Ovary (tissue), 9 donors: ENCODE measurements around the gene LAX1. TPM values are rescaled to one million over a fixed set of nuclear protein-coding genes. Genes with fewer than 3 reads are reported as not detected.

Experiments
- DNase-seq, 5 donors: peaks; one replicate each; pipeline ENCODE4 v3.0.0-alpha.2; 2019 to 2020
- H3K27ac ChIP-seq, 2 donors: fragments of 200-600 bp; one replicate each; pipeline versions ENCODE4 v1.5.1 to v1.8.0; 2019 to 2022
- H3K27me3 ChIP-seq: fragments of 200-600 bp; one replicate; pipeline ENCODE4 v1.8.0; 2022
- H3K36me3 ChIP-seq: fragments of 200-600 bp; sonication (generic); one replicate; pipeline ENCODE4 v1.5.1; 2019
- H3K4me1 ChIP-seq: one replicate; pipeline ENCODE4 v1.8.1; 2013; ENCODE audit warnings: mild to moderate bottlenecking, moderate library complexity; ENCODE audit not compliant: insufficient read depth
- H3K4me3 ChIP-seq: fragments of 200-600 bp; sonication (generic); one replicate; pipeline ENCODE4 v1.5.1; 2017
- H3K9me3 ChIP-seq, 2 donors: fragments of 200-600 bp in 1 of 2; sonication (generic) in 1 of 2; one replicate each; pipeline versions ENCODE4 v1.5.1 to v1.8.1; 2013 to 2019; ENCODE audit warnings: mild to moderate bottlenecking in 1 of 2, moderate library complexity in 1 of 2
- EP300 ChIP-seq: sonication (generic); formaldehyde crosslinking; IDR thresholded peaks from one replicate; pipeline ENCODE4 v1.6.1; 2017; ENCODE audit warnings: antibody characterized with exemption
- POLR2A ChIP-seq: fragments of 450-650 bp; IDR thresholded peaks from one replicate; pipeline ENCODE4 v1.6.1; 2017; ENCODE audit warnings: antibody characterized with exemption, mild to moderate bottlenecking, moderate library complexity
- WGBS, 3 donors: extraction: QIAGEN DNeasy Blood & Tissue Kit in 1 of 3; methylation state at CpG; one replicate each; pipeline versions ENCODE4 v1.1.5 to v1.1.7; 2013 to 2017; 5-methylcytosine and 5-hydroxymethylcytosine counted together
- intact Hi-C, 4 donors: fragments of 100-400 bp; cut with DNase I; formaldehyde crosslinking; loops; one replicate each; pipeline versions ENCODE4 v1.11.0 to v1.15.1; 2022 to 2023
- polyA plus RNA-seq, 2 donors: library from polyadenylated mRNA; stranded (reverse); fragments of 200-250 nt in 1 of 2; fragments of 350-450 nt in 1 of 2; fragmentation: Illumina TruSeq in 1 of 2; extraction: RNeasy Lipid Tissue Mini Kit (QIAGEN cat#74804) in 1 of 2; gene quantifications; one replicate each; pipeline ENCODE4 v1.2.3, GENCODE V29; 2013 to 2014
- total RNA-seq, 7 donors: library from RNA; depleted of rRNA in 2 of 7; stranded (reverse); fragments of >200 nt in 2 of 7; fragmentation: NEBNext Ultra II Directional in 3 of 7; extraction: Animal tissue kit (Norgen Biotek cat#: 25700) in 3 of 7; gene quantifications; one replicate each; pipeline versions ENCODE4 v1.1.0 to v1.2.4, GENCODE V29; 2016 to 2023
- TF ChIP-seq, protein P1 (sequence below), 3 donors: fragments of 450-650 bp in 2 of 3; fragments of 200-600 bp in 1 of 3; IDR thresholded peaks; one replicate each; pipeline versions ENCODE4 v1.5.1 to v1.8.0; 2016 to 2022; ENCODE audit warnings: antibody characterized with exemption in 3 of 3, mild to moderate bottlenecking in 1 of 3
- donor health status: DM: no; HTN: no; CAD: no; lungs with moderate emphysema.
- donor health status: DM: no; HTN: no; CAD: no.
- donor health status: Bipolar disorder and iron deficiency.
- donor health status: DM: yes; HTN: yes; CAD: no.
- donor health status: DM: no; HTN: no; CAD: no.
- donor health status: DM: yes; HTN: yes; CAD: no.

The LAX1 gene
- total and polyA plus RNA-seq, 9 donors = 0.11 to 1.2 (median 0.24) TPM; not detected in 1

DNA sequence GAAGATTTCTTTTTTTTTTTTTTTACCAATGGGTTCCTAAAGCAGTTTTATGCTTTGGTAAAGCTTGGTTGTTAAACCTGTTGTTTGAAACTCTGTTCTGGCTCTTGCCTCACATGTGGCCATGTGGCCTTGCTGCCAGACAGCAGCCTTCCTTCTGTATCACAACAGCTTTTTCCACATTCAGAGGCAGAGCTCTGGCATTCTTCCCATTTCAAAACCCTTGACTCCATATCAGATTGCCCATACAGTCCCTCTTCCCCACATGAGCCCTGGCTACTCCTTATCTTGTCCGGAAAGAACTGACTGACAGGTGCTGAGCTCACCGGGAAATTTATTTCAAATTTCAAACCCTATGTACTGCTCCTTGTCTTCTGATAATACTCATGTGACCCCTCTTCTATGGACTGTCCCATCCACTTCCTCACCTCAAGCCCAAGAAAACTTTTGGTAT lies 38.5 kb upstream of the LAX1 start:
- Histone ChIP-seq H3K4me3 (no peak overlapping the region), H3K27me3 (no peaks in the 10 kb centered on the region), H3K9me3 (no peaks in the 10 kb centered on the region), H3K27ac (no peak overlapping the region), H3K4me1 (no peaks in the 10 kb centered on the region), H3K36me3 (no peaks in the 10 kb centered on the region)
- no peak for TF ChIP-seq EP300
- TF ChIP-seq, protein P1, sequence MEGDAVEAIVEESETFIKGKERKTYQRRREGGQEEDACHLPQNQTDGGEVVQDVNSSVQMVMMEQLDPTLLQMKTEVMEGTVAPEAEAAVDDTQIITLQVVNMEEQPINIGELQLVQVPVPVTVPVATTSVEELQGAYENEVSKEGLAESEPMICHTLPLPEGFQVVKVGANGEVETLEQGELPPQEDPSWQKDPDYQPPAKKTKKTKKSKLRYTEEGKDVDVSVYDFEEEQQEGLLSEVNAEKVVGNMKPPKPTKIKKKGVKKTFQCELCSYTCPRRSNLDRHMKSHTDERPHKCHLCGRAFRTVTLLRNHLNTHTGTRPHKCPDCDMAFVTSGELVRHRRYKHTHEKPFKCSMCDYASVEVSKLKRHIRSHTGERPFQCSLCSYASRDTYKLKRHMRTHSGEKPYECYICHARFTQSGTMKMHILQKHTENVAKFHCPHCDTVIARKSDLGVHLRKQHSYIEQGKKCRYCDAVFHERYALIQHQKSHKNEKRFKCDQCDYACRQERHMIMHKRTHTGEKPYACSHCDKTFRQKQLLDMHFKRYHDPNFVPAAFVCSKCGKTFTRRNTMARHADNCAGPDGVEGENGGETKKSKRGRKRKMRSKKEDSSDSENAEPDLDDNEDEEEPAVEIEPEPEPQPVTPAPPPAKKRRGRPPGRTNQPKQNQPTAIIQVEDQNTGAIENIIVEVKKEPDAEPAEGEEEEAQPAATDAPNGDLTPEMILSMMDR (IDR thresholded peaks at IDR 0.05) = no peak
- no peak for TF ChIP-seq POLR2A
- no peak for DNase-seq
- intact Hi-C loops = no loop called here
- whole genome bisulfite sequencing, 3 donors = 45 to 90% (median 87%) methylated on average over 2 of the region's 2 CpGs

DNA sequence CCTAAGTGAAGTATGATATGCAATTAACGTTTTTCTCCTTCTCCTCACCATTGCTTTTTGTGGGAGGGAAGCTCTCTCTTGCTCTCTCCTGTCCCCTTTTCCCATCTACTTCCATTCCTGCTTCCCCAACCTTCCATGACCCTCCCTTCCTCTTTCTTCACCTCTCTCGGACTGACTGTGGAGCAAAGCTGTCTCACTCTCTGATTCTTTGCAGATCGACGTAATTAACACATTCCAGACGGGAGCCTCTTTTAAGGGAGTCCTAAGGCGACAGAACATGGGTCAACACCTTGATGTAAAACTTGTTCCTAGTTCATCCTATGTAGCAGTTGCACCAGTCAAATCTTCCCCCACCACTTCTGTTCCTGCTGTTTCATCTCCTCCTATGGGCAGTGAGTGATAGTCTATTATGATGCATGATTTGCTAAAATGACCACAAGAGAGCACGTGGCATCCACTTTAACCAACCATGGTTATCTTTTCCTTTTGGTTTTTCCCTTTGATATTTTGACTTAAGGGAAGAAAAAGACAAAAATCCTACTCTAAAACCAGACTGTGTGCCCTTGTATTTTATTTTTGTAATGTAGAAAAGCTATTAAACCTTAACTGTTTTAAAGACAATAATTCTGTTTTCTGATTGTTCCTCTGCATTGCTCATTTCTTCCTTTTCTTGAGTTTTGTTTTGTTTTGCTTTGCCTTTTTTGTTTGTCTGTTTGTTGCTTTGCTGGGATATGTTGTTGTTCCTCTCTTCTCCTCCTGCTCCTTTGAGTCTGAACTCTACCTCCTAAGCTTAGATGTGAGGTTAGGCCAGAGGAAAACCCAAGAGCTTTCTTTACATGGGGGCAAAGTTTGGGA lies 31.7 kb upstream of the LAX1 start:
- H3K4me3 ChIP-seq = no peak overlapping the region
- TF ChIP-seq EP300 (no peak), POLR2A (no peak)
- H3K4me1 ChIP-seq = no peaks in the 10 kb centered on the region
- no peak overlapping the region for H3K27ac ChIP-seq
- intact Hi-C loops = no loop called here
- no peaks in the 10 kb centered on the region for H3K36me3 ChIP-seq
- no peak for DNase-seq
- 73 to 78% (median 77%) methylated on average over 7 of the region's 7 CpGs for whole genome bisulfite sequencing, 3 donors
- no peaks in the 10 kb centered on the region for H3K9me3 ChIP-seq
- no peaks in the 10 kb centered on the region for H3K27me3 ChIP-seq

DNA sequence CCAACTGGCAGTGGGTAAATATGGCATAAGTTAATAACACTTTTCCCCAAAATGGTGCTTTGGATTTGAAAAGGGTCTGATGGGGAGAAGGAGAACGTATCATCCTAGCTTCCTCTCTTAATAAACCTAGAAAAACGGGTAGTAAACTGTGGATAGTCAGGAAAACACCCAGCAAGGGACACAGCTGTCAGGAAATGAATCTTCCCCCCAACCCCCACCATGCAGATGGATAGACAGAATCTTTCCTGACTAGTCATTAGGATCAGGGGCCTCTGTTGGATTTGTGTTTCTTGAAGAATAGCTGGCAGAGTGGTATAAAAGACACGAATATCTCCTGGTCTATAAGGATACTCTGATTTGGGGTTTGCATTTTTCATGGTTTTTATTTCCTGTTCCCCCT lies 22.5 kb upstream of the LAX1 start:
- Histone ChIP-seq H3K36me3 (no peaks in the 10 kb centered on the region), H3K4me1 (peaks cover 3% of the 10 kb centered on the region), H3K27me3 (no peaks in the 10 kb centered on the region), H3K27ac (no peak overlapping the region), H3K9me3 (no peaks in the 10 kb centered on the region), H3K4me3 (no peak overlapping the region)
- no peak for DNase-seq
- intact Hi-C loops = no loop called here
- 78 to 85% (median 83%) methylated on average over 3 of the region's 3 CpGs for WGBS, 3 donors
- TF ChIP-seq EP300 = no peak
- no peak for TF ChIP-seq POLR2A
- TF ChIP-seq, protein P1 (IDR thresholded peaks at IDR 0.05) = no peak

DNA sequence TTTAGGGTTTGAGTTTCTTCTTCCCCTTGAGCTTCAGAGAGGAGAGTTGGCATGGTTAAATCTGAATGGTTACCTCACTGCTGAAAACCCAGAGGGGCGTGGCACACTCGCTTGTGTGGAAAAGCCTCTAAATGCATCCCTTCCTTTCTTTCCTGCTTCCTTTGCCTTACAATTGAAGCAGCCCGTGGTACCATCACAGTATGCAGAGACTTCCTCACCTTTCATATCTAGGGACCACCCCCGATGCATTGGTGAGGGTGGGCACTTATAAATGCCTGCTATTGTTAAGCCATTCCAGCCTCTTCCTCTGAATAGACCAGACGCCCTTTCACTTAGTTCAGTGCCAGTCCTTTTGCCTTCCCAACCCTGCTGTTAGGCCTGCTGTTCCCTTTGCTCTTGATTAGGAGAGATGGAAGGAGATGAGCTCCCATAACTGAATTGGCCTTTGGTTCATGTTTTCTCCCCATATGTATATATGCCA lies 21.9 kb upstream of the LAX1 start:
- DNase-seq = no peak
- TF ChIP-seq, protein P1 (IDR thresholded peaks at IDR 0.05) = no peak
- TF ChIP-seq POLR2A (no peak), EP300 (no peak)
- H3K4me3 ChIP-seq = no peak overlapping the region
- WGBS, 3 donors = 76 to 81% (median 77%) methylated on average over 5 of the region's 5 CpGs
- H3K36me3 ChIP-seq = no peaks in the 10 kb centered on the region
- no peak overlapping the region for H3K27ac ChIP-seq
- H3K4me1 ChIP-seq = peaks cover 3% of the 10 kb centered on the region
- no peaks in the 10 kb centered on the region for H3K27me3 ChIP-seq
- intact Hi-C loops = no loop called here
- H3K9me3 ChIP-seq = no peaks in the 10 kb centered on the region
